Duodenal mucosa (tissue), 2 donors: ENCODE data around the gene FAM107A.

Experiments
- H3K27ac ChIP-seq: one replicate; pipeline ENCODE4 v1.7.0; 2013; ENCODE audit warnings: low read depth, low read length
- H3K27me3 ChIP-seq, 2 donors: one replicate each; pipeline ENCODE4 v1.7.0; 2013; ENCODE audit warnings: low read length in 2 of 2, control low read depth in 1 of 2; ENCODE audit not compliant: insufficient read depth in 2 of 2, control insufficient read depth in 1 of 2
- H3K36me3 ChIP-seq, 2 donors: one replicate each; pipeline ENCODE4 v1.7.0; 2013; ENCODE audit warnings: low read length in 2 of 2, control low read depth in 1 of 2; ENCODE audit not compliant: insufficient read depth in 2 of 2, control insufficient read depth in 1 of 2
- H3K4me1 ChIP-seq, 2 donors: one replicate each; pipeline ENCODE4 v1.7.0; 2013; ENCODE audit warnings: low read length in 2 of 2, control low read depth in 1 of 2; ENCODE audit not compliant: insufficient read depth in 2 of 2, control insufficient read depth in 1 of 2
- H3K4me3 ChIP-seq, 2 donors: one replicate each; pipeline ENCODE4 v1.7.0; 2013; ENCODE audit warnings: low read length in 2 of 2, low read depth in 1 of 2
- H3K9ac ChIP-seq, 2 donors: one replicate each; pipeline ENCODE4 v1.7.0; 2013; ENCODE audit warnings: low read length in 2 of 2, low read depth in 1 of 2
- H3K9me3 ChIP-seq, 2 donors: one replicate each; pipeline ENCODE4 v1.7.0; 2013; ENCODE audit warnings: low read length in 2 of 2, control low read depth in 1 of 2; ENCODE audit not compliant: control insufficient read depth in 1 of 2

The FAM107A gene

DNA sequence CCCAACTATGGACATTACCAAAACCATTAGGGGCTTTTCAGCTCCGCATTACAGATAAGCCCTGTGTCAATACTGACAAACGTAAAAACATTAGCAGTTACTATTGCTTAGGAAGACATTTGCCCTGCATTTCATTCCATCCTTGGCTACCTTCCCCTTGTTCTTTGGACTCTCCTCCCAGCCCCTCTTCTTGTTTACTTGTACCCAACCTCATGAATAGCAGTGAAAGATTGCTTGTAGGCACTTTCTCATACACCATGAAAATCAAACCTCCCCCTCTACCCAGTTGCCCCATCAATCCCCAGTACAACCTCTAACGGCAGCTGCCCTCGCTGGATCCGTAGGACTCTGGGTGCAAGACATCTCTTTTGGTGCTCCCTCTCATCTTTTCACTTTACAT, 16.9 kb upstream of the FAM107A start:
- no peak overlapping the region for H3K4me3 ChIP-seq
- H3K27ac ChIP-seq, result no peak overlapping the region
- no peaks in the 10 kb centered on the region for H3K9me3 ChIP-seq
- H3K4me1 ChIP-seq, result no peaks in the 10 kb centered on the region
- H3K9ac ChIP-seq, result no peak overlapping the region
- no peaks in the 10 kb centered on the region for H3K27me3 ChIP-seq
- H3K36me3 ChIP-seq, result no peaks in the 10 kb centered on the region

DNA sequence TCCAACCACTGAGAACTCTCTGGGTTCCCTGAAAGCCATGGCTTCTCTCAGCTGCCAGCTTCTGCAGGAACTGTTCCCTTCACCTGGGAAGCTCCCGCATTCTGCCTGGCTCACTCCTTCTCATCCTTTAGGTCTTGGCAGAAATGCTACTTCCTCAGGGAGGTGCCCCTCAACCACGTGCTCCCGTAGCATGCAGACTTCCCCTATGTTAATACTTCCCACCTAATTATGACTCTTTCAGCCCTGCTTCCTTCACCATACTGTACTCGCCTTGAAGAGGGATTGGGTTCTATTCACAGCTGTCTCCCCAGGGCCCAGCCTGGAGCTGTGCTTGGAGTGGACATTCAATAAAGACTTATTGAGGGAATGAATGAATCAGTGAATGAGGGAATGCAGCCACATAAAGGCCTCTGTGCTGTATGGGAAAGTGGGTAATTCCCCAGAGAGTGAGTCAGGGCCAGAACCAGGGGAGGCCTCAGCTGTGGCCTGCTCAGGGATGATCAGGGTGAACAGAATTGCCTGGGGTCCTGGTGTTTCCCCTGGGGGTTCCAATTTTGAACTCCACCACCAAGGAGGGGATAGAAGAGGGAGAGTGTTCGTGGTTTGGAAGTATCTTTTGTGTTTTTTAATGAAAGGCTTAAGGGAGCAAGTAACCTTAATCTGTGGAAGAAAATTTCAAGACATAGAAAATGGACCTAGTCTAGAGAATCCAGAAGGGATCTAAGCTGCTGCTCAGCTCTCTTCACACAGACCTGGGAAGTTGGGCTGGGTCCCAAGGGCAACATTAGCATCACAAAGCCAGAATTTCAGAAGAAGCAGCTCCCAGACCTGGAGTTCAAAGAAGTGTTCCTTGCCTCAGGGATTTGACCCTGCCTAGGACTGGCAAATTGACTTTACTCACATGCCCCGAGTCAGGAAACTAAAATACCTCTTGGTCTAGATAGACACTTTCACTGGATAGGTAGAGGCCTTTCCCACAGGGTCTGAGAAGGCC, 14.6 kb upstream of the FAM107A start:
- Histone ChIP-seq H3K27me3 (peaks cover 12 to 14% of the 10 kb centered on the region in 2 donors), H3K4me3 (no peak overlapping the region)

DNA sequence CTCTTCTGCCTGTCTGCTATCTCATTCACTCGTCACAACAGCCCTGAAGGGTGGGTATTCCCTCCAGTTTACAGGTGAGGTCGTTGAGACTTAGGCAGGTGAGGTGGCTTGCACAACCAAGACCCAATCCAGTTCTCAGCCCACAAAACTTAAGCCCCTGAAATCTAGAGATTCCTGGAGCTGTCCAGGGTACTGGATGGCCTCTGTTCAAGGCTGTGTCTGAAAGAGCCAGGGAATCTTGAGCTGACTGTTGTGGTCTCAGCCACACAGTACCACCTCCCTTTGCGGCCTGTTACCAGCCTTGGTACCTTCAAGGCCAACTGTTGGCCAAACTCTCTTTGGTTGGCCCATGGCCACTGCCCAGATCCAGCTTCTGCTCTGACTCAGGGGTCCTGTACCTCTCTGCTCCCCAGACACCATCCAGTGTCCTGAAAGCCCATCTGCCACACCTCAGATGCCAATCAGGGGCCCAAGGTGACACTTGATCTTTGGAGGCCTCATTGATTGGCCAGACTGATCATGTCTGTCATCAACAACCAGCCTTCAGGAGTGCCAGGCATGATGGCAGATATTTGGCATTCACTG, 10.9 kb upstream of the FAM107A start:
- Histone ChIP-seq H3K36me3 (no peaks in the 10 kb centered on the region), H3K27ac (no peak overlapping the region), H3K4me1 (peaks cover 4 to 12% of the 10 kb centered on the region in 2 donors), H3K4me3 (no peak overlapping the region), H3K27me3 (peaks cover 26 to 28% of the 10 kb centered on the region in 2 donors), H3K9me3 (no peaks in the 10 kb centered on the region), H3K9ac (no peak overlapping the region)

More for the DNA sequence above, 14.6 kb upstream of the FAM107A start:
- H3K4me1 ChIP-seq, result no peaks in the 10 kb centered on the region
- H3K9ac ChIP-seq, result no peak overlapping the region
- H3K36me3 ChIP-seq, result no peaks in the 10 kb centered on the region
- H3K9me3 ChIP-seq, result no peaks in the 10 kb centered on the region
- H3K27ac ChIP-seq, result no peak overlapping the region

DNA sequence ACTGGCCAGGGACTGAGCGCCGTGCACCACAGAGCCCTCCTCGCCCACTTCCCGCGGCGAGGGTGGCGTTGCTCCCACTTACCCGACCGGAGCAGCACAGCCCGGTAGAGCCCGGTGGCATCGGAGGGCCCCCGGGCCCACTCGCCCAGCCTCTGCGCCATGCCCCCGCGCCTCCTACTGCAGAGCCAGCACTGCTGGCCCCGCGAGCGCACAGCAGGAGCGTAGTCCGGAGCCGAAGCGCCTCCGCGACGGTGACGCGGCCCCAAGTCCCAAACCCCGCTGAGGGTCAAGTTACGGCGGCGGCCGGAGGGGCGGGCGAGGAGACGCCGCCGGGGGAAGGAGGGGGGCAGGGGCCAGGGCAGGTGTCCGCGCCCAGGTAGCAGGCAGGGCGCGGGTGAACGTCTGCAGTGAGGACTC, 9.6 kb upstream of the FAM107A start:
- Histone ChIP-seq H3K4me1 (peaks cover 4 to 12% of the 10 kb centered on the region in 2 donors), H3K27ac (no peak overlapping the region), H3K27me3 (peaks cover 26 to 28% of the 10 kb centered on the region in 2 donors), H3K9me3 (no peaks in the 10 kb centered on the region), H3K9ac (no peak overlapping the region), H3K4me3 (no peak overlapping the region), H3K36me3 (no peaks in the 10 kb centered on the region)

DNA sequence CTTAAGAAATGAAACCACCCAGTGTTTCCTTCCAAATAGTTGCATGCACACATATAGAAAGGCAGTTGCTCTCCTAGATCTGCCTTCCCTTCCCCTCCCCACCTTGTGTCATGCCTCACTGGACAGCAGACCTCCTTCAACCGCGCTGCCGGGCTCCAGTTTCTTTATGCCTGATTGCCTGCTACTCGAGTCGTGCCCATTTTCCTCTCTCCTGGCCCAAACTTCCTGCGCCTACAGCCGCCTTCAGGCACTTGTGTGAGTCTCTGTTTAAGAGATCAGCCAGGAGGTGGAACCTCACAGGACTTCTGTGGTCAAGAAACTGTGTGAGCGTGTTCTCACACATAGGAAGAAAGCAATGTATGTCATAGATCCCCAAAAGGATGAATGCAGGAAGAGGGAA, 8.8 kb upstream of the FAM107A start:
- Histone ChIP-seq H3K27ac (no peak overlapping the region), H3K9me3 (no peaks in the 10 kb centered on the region), H3K9ac (no peak overlapping the region), H3K27me3 (peaks cover 26 to 28% of the 10 kb centered on the region in 2 donors), H3K4me1 (peaks cover 4 to 12% of the 10 kb centered on the region in 2 donors), H3K4me3 (peak overlapping the region in 1 of 2 donors; percentile 81), H3K36me3 (no peaks in the 10 kb centered on the region)

DNA sequence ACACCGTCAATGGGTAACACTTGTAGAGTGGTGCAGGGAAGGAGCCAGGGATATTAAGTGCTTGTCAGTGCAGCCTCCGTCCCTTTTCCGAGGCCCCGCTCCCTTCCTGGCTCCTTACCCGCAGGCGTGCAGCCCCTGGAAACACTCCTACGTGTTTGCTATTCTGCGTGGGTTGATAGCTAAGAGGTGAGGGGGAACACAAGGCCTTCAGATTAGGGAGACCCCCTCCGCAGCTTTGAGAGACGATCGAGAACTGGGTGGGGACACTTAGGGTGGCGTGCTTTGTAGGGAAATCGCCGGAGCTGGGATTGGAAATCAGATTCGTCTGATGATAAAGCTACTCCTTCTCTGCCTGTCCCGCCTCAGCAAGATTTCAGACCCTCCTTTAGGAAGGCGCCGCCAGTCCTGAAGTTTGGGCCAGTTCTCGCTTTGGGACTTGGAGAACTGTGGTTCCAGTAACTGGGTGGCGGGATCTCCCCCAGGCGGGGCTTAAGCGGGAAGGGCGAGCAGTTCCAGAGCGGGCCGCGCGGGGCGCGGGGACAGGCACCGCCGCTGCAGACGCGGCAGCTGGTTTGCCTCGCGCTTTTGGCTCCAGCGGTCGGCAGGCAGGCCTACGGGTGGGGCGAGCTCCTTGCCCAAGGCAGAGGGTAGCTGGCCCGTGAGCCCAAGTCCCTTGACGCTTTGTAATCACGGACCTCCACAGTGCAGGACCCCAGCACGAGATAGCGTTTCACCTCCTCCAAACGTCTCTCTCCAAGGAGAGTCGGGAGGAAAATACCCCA, 8.0 kb upstream of the FAM107A start:
- Histone ChIP-seq H3K27ac (peak overlapping the region; percentile 47), H3K9me3 (no peaks in the 10 kb centered on the region), H3K4me1 (peaks cover 4 to 12% of the 10 kb centered on the region in 2 donors), H3K4me3 (peak overlapping the region; percentile 75 to 81), H3K36me3 (no peaks in the 10 kb centered on the region), H3K9ac (peak overlapping the region; percentile 16 to 52), H3K27me3 (peaks cover 26 to 28% of the 10 kb centered on the region in 2 donors)

DNA sequence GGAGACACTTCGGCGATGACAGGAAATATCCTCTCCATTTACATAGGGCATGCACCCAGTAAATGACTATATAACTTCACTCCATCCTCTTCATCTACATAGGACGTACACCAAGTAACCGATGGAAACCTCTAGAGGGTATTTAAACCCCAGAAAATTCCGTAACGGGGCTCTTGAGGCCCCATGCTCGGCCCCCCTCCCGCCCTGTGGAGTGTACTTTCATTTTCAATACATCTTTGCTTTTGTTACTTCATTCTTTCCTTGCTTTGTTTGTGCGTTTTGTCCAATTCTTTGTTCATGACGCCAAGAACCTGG, 7.5 kb upstream of the FAM107A start:
- no peaks in the 10 kb centered on the region for H3K9me3 ChIP-seq
- peak overlapping the region; percentile 47 for H3K27ac ChIP-seq
- peaks cover 4 to 12% of the 10 kb centered on the region in 2 donors for H3K4me1 ChIP-seq
- peaks cover 26 to 28% of the 10 kb centered on the region in 2 donors for H3K27me3 ChIP-seq
- no peaks in the 10 kb centered on the region for H3K36me3 ChIP-seq
- peak overlapping the region; percentile 16 to 52 for H3K9ac ChIP-seq
- peak overlapping the region; percentile 75 to 81 for H3K4me3 ChIP-seq

DNA sequence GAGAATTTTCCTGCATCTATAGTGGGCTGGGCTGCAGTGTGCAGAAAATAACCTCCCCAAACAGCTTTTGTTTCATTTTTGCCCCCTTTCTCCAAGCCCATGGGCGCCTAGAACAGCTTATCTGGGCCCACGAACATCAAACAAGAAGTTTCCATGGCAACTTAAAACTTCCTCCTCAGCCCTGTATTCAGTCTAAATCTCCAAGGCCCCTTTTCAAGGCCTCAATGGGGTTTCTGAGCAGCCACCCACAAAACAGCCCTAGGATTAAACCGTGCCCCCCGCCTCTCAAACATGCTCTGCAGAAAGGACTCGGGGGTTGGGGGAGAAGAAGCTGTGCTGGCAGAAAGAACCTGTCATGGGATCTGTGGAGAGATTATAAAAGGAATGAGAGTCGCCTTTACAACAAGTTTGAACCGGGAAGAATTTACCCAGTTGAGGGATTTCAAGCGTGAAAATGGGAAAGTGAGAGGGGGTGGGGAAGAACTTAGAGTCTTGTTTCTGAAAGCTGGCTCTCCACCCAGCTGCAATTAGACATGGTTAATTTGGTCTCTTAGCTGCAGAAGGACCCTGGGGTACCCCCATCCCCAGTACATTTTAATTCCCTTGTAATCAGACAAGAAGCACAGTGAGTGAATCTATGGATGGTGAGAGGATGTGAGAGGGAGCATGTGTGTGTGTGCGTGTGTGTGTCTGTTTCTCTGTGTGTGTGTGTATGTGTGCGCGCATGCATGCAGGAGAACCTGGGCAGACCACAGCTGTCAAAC, 4.3 kb upstream of the FAM107A start:
- H3K27me3 ChIP-seq, result peaks cover 11% of the 10 kb centered on the region in 2 donors
- no peaks in the 10 kb centered on the region for H3K36me3 ChIP-seq
- no peak overlapping the region for H3K27ac ChIP-seq
- H3K4me1 ChIP-seq, result peaks cover 4 to 12% of the 10 kb centered on the region in 2 donors
- no peak overlapping the region for H3K4me3 ChIP-seq
- H3K9ac ChIP-seq, result no peak overlapping the region
- no peaks in the 10 kb centered on the region for H3K9me3 ChIP-seq

DNA sequence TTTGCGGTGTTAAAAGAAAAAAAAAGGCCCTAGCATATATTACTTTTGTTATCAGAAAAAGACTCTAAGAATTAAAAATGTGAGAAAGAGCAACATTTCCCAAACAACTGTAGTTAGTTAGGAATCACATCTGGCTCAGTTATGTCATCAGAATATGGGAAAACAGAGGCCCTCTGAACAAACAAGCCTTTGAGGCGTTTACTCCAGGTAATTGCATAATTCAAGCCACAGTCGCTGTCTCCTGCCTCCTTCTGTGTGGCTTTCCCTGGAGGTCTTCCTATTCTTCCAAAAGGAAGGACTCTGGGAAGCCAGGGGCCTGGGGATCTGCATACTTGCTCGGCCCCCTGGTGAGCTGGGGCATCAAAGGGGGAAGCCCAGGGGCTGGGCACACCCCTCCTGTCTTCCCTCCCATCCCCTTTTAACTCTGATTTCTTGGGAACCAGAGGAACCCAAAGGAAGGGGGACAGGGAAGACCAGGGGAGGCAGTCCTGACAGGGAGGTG, 3.7 kb upstream of the FAM107A start:
- H3K9ac ChIP-seq, result no peak overlapping the region
- no peak overlapping the region for H3K4me3 ChIP-seq
- H3K9me3 ChIP-seq, result no peaks in the 10 kb centered on the region
- peaks cover 5% of the 10 kb centered on the region in 2 donors for H3K27me3 ChIP-seq
- H3K27ac ChIP-seq, result no peak overlapping the region
- H3K4me1 ChIP-seq, result peaks cover 4 to 9% of the 10 kb centered on the region in 2 donors
- no peaks in the 10 kb centered on the region for H3K36me3 ChIP-seq
